Activated CD8-positive, alpha-beta memory T cell treated with anti-CD3 and anti-CD28 coated beads, Interleukin-2, amount 50 U/mL, for 48 hours (primary cell): ENCODE data around the gene SMARCC2.
A peak's percentile ranks its signal among the peaks of the same experiment; 100 is the strongest.

Source experiments
- DNase-seq: peaks from one replicate; pipeline ENCODE4 v3.0.0-alpha.2; 2020

The SMARCC2 gene

DNA sequence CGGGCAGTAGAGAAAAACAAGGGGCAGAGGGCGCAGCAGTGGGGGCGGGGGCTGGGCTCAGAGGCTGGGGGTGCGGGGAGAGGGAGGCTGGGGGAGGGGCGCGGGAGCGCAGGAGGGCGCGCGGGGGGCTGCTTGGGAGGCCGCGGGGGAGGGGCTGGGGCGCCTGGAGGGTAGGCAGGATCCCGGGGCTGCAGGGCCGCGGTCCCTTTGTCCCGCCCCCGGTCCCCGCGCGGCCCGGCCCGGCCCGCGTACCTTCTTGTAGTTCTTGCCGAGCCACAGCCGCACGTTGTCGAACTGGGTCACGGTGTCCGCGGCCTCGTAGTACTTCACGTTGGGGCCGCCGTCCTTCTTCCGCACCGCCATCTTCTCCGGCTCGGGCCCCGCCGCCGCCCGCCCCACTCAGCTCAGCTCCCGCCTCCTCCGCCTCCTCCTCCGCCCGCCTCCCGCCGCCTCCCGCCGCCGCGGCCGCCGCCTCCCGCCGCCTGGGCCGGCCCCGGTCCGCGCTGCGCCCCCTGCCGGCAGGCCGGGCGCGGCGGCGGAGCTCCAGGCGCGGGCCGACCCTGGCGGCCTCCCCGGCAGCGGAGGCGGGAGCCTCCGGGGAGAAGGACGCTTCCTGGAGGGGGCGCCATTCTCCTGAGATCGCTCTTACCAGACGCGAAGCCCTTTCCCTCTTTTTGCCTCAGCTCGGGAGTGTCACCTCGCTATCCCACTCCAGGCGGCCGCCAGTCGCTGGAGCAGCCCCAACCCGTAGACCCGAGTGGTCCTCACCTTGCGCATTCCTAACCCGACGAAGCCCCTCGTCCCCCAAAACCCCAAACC is at the start of gene SMARCC2:
TSS of gene SMARCC2 (minus strand) at position 385 of the 819 bp plus-strand sequence. CDS start at position 363, 22 bp downstream.
- peak; percentile 91 for DNase-seq

GRCh38 chr12:56237552-56237951 is 48.3 kb upstream of the SMARCC2 start:
- no peak for DNase-seq

DNA sequence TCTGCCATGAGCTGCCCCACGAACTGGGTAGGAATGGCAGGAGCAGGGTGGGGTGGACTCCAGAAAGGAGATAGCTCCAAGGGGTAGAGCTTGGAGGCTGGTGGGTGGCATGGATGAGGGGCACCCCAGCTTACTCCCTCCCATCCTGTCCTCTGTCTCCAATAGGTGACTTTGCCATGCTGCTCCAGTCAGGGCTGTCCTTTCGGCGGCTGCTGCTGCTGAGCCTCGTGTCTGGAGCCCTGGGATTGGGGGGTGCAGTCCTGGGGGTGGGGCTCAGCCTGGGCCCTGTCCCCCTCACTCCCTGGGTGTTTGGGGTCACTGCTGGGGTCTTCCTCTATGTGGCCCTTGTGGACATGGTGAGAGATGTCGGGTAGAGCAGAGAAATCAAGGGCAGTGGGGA is 47.7 kb upstream of the SMARCC2 start:
- DNase-seq, result no peak

DNA sequence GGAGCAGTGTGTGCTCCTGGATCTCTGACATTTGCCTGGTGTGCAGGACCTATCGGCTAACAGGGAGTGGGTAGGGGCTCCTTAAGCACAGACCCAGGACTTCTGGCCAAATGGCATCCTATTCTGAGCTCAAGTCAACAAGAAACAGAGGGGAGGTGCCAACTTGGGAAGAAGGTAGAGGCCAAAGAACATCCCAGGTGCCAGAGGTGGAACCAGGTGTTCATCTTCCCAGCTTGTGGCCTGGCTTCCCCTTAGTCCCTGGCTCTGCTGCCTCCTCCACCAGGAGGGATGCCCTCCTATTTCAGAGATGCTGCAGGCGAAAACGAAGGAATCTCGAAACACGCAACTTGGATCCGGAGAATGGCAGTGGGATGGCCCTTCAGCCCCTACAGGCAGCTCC is 46.8 kb upstream of the SMARCC2 start:
- DNase-seq, result no peak

- no peak for DNase-seq
Observed at GRCh38 chr12:56234746-56235436, 45.6 kb upstream of the SMARCC2 start.

DNA sequence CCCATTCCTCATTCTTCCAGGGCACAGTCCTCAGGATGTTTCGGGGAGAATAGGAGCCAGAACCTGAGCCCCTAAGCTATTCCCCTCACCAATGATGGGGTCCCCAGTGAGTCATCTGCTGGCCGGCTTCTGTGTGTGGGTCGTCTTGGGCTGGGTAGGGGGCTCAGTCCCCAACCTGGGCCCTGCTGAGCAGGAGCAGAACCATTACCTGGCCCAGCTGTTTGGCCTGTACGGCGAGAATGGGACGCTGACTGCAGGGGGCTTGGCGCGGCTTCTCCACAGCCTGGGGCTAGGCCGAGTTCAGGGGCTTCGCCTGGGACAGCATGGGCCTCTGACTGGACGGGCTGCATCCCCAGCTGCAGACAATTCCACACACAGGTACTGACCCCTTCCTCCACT is 41.9 kb upstream of the SMARCC2 start:
- DNase-seq, result no peak

- DNase-seq, result no peak
Observed at GRCh38 chr12:56230432-56231183, 41.3 kb upstream of the SMARCC2 start.

DNA sequence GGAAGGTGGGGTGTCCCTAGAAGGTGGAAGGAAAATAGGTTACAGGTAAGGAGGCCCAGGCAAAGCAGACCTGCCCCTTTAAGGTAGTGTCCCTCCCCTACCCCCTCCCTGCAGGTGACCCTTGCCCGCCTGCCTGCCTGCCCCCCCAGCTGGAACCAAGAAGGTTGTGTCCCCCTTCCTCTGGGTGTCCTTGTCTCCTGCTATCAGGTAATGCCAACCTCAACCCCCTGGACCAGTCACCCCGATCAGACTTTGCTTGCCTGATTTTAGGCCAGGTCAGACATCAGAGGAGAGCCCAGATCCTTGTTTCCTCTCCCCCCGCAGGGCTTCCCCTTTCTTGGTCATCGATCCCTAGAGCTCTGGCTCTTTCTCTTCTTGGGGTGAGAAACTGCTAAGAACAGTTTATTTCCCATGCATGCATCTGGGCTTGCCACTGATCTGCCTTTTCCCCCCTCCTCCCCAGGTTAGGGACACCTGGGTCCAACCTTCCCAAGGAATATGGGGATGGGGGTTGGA is 40.7 kb upstream of the SMARCC2 start, which contains the start of gene SLC39A5:
TSS of gene SLC39A5 (plus strand) at position 136 of the 516 bp plus-strand sequence. CDS start 1,224 bp downstream, outside the sequence.
- DNase-seq, result no peak

DNA sequence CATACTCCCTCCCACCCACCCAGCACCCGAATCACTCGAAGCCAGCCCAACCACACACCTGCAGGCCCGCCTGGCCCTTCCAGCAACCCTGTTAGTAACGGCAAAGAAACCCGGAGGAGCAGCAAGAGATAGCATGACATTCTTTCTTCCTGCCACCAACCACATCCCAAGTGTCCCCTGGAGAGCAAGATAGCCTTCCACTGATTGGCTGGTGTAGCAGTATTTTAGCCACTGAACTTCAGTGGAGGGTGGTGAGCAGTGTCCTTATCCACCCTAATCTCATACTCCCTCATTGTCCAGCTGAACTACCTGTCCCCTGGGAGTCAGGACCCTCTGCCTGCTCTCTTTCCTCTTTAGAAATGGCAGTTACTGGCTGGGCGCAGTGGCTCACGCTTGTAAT is 39.8 kb upstream of the SMARCC2 start:
- no peak for DNase-seq

GRCh38 chr12:56224954-56225353 is 35.7 kb upstream of the SMARCC2 start:
- no peak for DNase-seq

DNA sequence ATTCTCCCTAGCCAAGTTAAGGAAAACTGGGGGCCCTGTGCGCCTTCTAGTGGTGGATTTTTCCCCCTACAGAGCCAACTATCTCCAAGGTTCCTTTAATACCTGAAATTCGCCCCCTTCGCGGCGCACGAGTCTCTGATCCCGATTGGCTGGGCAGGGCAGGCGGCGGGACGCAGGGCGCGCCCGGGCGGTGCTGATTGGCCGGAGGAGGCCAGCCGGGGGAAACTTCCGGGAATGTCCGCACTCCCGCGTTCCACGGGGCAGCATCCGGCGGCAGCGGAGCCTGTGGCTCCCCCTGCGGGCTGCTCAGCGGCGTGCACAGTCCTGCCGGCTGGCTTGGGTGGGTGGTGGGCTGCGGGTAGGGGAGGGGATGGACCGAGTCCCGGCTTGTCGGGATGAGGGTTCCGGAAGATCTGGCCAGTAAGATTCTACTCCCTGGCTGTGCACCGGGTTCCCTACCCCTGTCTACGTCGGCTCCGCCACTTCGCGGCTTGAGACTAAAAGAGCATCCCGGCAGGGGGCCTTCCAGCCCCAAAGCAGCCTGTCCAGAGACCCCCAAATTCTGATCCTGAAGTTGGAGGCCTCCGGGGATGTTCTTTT is 34.9 kb upstream of the SMARCC2 start, which contains the start of gene NABP2:
TSS of gene NABP2 (plus strand) at position 241 of the 600 bp plus-strand sequence. CDS start 515 bp downstream, outside the sequence.
- peak; percentile 97 for DNase-seq

DNA sequence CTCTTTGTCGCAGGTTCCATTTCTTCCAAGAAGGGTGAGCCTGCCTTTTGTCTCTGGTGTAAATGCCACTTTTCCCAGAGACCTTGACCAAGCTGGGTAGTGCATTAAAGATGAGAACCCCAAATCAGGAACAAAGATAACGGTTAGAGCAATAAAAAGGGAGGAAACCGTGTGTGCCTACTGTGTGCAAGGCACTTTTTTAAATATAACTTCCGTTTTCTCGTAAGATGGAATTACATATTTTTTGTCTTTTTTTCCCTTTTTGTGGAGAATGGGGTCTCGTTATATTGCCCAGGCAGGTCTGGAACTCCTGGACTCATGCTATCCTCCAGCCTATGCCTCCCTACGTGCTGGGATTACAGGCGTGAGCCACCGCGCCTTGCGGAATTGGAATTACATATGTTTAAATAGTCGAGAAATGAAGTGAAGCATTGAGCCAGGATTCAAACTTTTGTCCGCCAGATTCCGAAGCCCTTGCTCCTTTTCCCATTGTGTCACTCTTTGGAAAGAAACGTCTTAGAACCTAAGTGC is 34.4 kb upstream of the SMARCC2 start:
- DNase-seq, result no peak

- DNase-seq, result no peak
Observed at GRCh38 chr12:56222531-56222895, 33.2 kb upstream of the SMARCC2 start.

DNA sequence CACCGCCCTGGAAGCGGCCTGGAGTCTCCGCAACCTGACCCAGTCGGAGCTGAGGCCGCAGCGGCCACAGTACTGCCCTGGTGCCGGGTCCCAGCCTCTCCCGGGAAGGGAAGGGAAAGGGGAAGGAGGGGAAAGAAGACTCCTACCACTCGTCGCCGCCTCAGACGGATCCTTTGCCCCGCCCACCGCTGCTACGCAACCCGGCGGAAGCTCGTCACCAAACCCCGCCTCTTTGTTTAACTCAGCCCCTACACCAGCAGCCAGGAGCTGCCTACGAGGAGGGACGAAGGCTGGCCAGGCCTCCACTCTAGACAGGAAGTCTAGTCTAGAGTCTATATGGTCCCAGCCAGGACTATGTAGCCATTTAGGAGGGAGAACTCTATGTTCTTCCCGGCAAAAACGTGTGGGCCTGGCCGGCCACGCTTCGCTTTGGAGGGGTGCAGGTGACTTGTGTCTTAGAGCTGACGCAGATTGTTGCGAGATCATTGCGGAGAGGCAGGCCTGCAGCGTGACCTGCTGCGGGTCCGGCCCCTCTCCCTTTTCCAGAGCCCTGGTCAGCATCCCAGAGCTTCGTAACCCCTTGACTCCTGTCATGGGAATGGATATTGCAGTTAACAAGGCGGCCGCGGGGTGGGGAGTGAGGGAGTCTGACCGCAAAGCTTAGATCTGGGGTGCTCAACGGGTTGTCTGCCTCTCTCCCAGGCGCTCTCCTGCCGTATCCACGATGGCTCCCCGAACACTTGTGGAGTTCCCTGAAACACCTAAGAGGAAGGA is 32.7 kb upstream of the SMARCC2 start, which contains the start of gene RNF41:
TSS of gene RNF41 (minus strand) at position 166 of the 774 bp plus-strand sequence. CDS start 7,875 bp downstream, outside the sequence.
- peak; percentile 95 for DNase-seq

- DNase-seq, result no peak
Observed at GRCh38 chr12:56221232-56221756, 32.0 kb upstream of the SMARCC2 start.

DNA sequence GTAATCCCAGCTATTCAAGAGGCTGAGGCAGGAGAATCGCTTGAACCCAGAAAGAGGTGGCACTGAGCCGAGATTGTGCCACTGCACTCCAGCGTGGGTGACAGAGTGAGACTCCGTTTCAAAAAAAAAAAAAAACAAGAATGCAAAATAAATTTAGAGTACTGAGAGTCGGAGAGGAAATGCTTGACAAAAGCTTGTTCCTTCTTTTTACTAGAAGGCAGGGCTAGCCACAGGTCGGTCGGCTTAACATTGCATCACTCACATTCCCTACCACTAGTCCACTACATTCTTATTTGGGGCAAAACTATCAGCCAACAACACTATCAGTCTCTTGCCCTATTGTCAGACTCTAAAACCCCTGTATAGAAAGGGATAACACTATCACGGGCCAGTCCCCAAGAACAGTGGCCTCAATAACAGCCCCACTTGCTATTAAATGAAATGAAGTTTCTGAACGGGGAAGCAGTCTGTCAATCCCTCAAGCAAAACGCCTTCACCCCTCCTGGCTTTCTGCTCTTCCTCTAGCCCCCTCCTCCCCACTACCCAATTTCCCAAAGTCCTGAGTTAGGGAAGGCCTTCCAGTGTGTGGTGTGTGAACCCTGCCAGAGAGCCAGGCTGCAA is 31.4 kb upstream of the SMARCC2 start:
- no peak for DNase-seq

- DNase-seq, result no peak
Observed at GRCh38 chr12:56219840-56220239, 30.6 kb upstream of the SMARCC2 start.

DNA sequence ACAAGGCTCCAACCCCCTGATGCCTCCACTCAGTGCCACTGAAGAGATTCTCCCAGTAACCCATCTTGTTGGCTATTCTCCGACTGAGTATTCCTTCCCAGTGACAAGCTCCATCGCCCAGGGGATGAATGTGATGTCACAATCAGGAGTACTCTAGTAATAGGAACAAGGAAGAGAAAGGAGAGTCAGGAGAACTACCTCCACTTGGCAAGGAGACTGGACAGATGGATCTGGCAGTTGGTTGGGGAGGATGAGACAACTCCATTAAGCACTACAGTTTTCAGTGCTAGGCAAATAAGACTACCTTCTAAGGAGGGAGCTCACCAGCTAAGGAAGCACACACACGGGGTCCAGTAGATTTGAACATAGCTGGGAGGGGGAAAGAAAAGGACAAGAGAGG is 27.2 kb upstream of the SMARCC2 start:
- no peak for DNase-seq

DNA sequence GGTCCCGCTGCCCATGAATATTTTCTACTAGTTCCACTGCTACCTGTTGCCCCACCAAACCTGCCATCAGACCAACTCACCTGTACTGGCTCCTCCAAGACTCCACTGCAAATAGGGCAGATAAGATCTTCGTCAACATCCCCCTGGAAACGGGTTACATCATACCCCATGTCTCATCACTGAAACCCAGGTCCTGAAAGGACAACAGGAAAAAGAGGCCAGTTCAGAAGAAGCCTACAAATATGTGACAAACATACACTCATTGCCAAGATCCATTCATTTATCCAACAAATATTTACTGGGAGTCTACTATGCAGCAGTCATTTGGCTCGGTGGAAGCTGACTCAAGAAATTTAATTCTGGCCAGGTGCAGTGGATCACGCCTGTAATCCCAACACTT is 24.6 kb upstream of the SMARCC2 start:
- DNase-seq, result no peak

- no peak for DNase-seq
Observed at GRCh38 chr12:56212361-56212760, 23.1 kb upstream of the SMARCC2 start.

GRCh38 chr12:56208006-56208405 is 18.7 kb upstream of the SMARCC2 start:
- DNase-seq, result no peak
